ENCODE data around the gene JUP. TPM values are rescaled to one million over a fixed set of nuclear protein-coding genes. Genes with fewer than 3 reads are reported as not detected.

The JUP gene
- total and polyA plus RNA-seq, 2 of the 13 experiments (the other 11 are each of a cell fraction or from before 2014, with no cell fraction given), result 12.1 to 20.6 TPM

- TF ChIP-seq ZNF598 (CRISPR knock-in tag; IDR thresholded peaks at IDR 0.05; ENCODE audit: borderline replicate concordance) (peak; percentile 78; the same call in 1 of the 2 replicates), RBM39 (IDR thresholded peaks at IDR 0.05; ENCODE audit: low read depth, low read length, poor library complexity, severe bottlenecking) (peak; percentile 68), KLF15 (CRISPR knock-in tag; IDR thresholded peaks at IDR 0.05; ENCODE audit: borderline replicate concordance) (peak; percentile 74), CHD4 (IDR thresholded peaks at IDR 0.05; ENCODE audit: borderline replicate concordance, low read length) (0 out of 2 replicates have a peak, but pooled peaks have one; percentile 17), ARNT (IDR thresholded peaks at IDR 0.05) (no peak), ZNF737 (CRISPR knock-in tag; IDR thresholded peaks at IDR 0.05; ENCODE audit: borderline replicate concordance) (no peak), MZF1 (CRISPR knock-in tag; IDR thresholded peaks at IDR 0.05; ENCODE audit: borderline replicate concordance) (no peak), ZNF484 (CRISPR knock-in tag; IDR thresholded peaks at IDR 0.05; ENCODE audit: borderline replicate concordance, low read depth) (no peak), ZNF772 (CRISPR knock-in tag; IDR thresholded peaks at IDR 0.05) (no peak), HBP1 (CRISPR knock-in tag; IDR thresholded peaks at IDR 0.05; ENCODE audit: low read depth) (peak; percentile 72; the same call in 1 of the 2 replicates), CEBPG (CRISPR knock-in tag; IDR thresholded peaks at IDR 0.05) (no peak), HMGA1 (CRISPR knock-in tag; conservative IDR thresholded peaks at IDR 0.05) (no peak), CENPT (CRISPR knock-in tag; IDR thresholded peaks at IDR 0.05; ENCODE audit: low read depth) (no peak), NFATC3 (CRISPR knock-in tag; IDR thresholded peaks at IDR 0.05) (no peak), SMARCE1 (IDR thresholded peaks at IDR 0.05; ENCODE audit: borderline replicate concordance) (no peak), ATF5 (CRISPR knock-in tag; IDR thresholded peaks at IDR 0.05; ENCODE audit: low read depth) (no peak), NFIC (IDR thresholded peaks at IDR 0.05; ENCODE audit: low read length) (no peak), ZNF451 (CRISPR knock-in tag; IDR thresholded peaks at IDR 0.05) (no peak), TAF15 (IDR thresholded peaks at IDR 0.05; ENCODE audit: low read depth, low read length, poor library complexity, severe bottlenecking) (no peak), SMAD3 (CRISPR knock-in tag; IDR thresholded peaks at IDR 0.05) (peak; percentile 37; the same call in 1 of the 2 replicates), MIER3 (CRISPR knock-in tag; IDR thresholded peaks at IDR 0.05; ENCODE audit: borderline replicate concordance) (no peak), IKZF4 (CRISPR knock-in tag; IDR thresholded peaks at IDR 0.05; ENCODE audit: borderline replicate concordance, low read depth, not compliant biosample characterization) (peak; percentile 73), FOXK1 (CRISPR knock-in tag; IDR thresholded peaks at IDR 0.05; ENCODE audit: borderline replicate concordance, low read depth) (peak; percentile 92), ZFY (CRISPR knock-in tag; IDR thresholded peaks at IDR 0.05) (peak; percentile 85), NCOA2 (CRISPR knock-in tag; IDR thresholded peaks at IDR 0.05) (no peak), ZNF883 (CRISPR knock-in tag; IDR thresholded peaks at IDR 0.05; ENCODE audit: not compliant biosample characterization) (peak; percentile 82), KDM6A (CRISPR knock-in tag; IDR thresholded peaks at IDR 0.05; ENCODE audit: low read depth) (no peak), ZMYM4 (CRISPR knock-in tag; IDR thresholded peaks at IDR 0.05) (peak; percentile 79), FOSL2 (CRISPR knock-in tag; IDR thresholded peaks at IDR 0.05) (no peak)
- TF ChIP-seq, protein P1, sequence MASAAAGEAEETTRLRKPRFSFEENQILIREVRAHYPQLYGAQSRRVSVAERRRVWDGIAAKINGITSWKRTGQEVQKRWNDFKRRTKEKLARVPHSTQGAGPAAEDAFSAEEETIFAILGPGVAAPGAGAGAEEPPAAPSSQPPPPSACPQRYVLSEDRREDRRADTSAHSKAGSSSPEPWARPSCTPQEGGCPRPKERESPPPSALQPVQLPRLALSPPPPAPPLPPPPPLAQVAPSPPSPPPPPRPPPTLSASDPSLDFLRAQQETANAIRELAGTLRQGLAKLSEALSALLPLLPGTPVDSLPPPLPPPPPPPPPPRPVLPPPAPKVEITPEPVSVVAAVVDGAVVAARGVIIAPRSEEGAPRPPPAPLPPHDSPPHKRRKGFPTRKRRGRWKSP (CRISPR knock-in tag; IDR thresholded peaks at IDR 0.05), result no peak; the same call in 1 of the 2 replicates
Measured at GRCh38 chr17:41786227-41787020, at the start of gene JUP (continued).
